Dedifferentiated amniotic fluid mesenchymal stem cell (primary cell): Measurements from ENCODE around the gene FAM241B.

ENCODE experiments used
- DNase-seq: peaks from one replicate; pipeline ENCODE4 v3.0.0-alpha.2; 2016; ENCODE audit errors: extremely low spot score

The FAM241B gene

GRCh38 chr10:69634759-69635425 lies 4.8 kb downstream of the FAM241B start:
- DNase-seq, result no peak

GRCh38 chr10:69635428-69636272 lies 5.6 kb downstream of the FAM241B start:
- DNase-seq, result no peak

- no peak for DNase-seq
Observed at GRCh38 chr10:69636273-69636575, 6.2 kb downstream of the FAM241B start.

GRCh38 chr10:69636626-69637605 lies 6.9 kb downstream of the FAM241B start:
- DNase-seq, result no peak

- DNase-seq, result no peak
Observed at GRCh38 chr10:69638642-69639041, 8.6 kb downstream of the FAM241B start.

- peak; percentile 56 for DNase-seq
Observed at GRCh38 chr10:69639291-69640195, 9.5 kb downstream of the FAM241B start.

GRCh38 chr10:69640196-69640980 lies 10.3 kb downstream of the FAM241B start:
- no peak for DNase-seq

GRCh38 chr10:69641261-69641980 lies 11.4 kb downstream of the FAM241B start:
- DNase-seq, result no peak

- no peak for DNase-seq
Observed at GRCh38 chr10:69642747-69643146, 12.7 kb downstream of the FAM241B start.

GRCh38 chr10:69643779-69644657 lies 14.0 kb downstream of the FAM241B start:
- no peak for DNase-seq

- peak; percentile 61 for DNase-seq
Observed at GRCh38 chr10:69644658-69645295, 14.7 kb downstream of the FAM241B start.

- no peak for DNase-seq
Observed at GRCh38 chr10:69645296-69646184, 15.5 kb downstream of the FAM241B start.

- no peak for DNase-seq
Observed at GRCh38 chr10:69646185-69647060, 16.4 kb downstream of the FAM241B start.

- no peak for DNase-seq
Observed at GRCh38 chr10:69647126-69647525, 17.1 kb downstream of the FAM241B start.

GRCh38 chr10:69647819-69648218 lies 17.8 kb downstream of the FAM241B start:
- DNase-seq, result no peak

- no peak for DNase-seq
Observed at GRCh38 chr10:69648461-69648860, 18.4 kb downstream of the FAM241B start.
